GM23338 (cell line): ENCODE measurements around the gene MARCHF3. TPM values are rescaled to one million over a fixed set of nuclear protein-coding genes. Genes with fewer than 3 reads are reported as not detected.

Experiments used
- ATAC-seq: fragments of 200-7000 bp; cut with Tn5 transposase; 3 replicates; pipeline ENCODE4 v1.9.1; 2020
- DNase-seq: peaks from one replicate; pipeline ENCODE4 v3.0.0-alpha.2; 2015; ENCODE audit warnings: low spot score
- H2AFZ ChIP-seq: fragments of 200-600 bp; sonication (generic); 2 replicates; pipeline ENCODE4 v1.8.0; 2016; ENCODE audit warnings: antibody characterized with exemption, mild to moderate bottlenecking, moderate library complexity
- H3F3A ChIP-seq: fragments of 200-600 bp; sonication (generic); replicated peaks from 2 replicates; pipeline ENCODE4 v1.8.0; 2017; ENCODE audit warnings: antibody characterized with exemption, mixed run types, low read depth
- H3K27ac ChIP-seq: fragments of 200-600 bp; sonication (generic); 2 replicates; pipeline ENCODE4 v1.6.1; 2016; ENCODE audit warnings: low read depth
- H3K27me3 ChIP-seq: fragments of 200-600 bp; sonication (generic); 2 replicates; pipeline ENCODE4 v1.8.0; 2016; ENCODE audit warnings: mild to moderate bottlenecking, mixed run types, moderate library complexity; ENCODE audit not compliant: insufficient read depth
- H3K36me3 ChIP-seq: fragments of 200-600 bp; sonication (generic); 2 replicates; pipeline ENCODE4 v1.8.0; 2016; ENCODE audit warnings: mild to moderate bottlenecking; ENCODE audit not compliant: insufficient read depth
- H3K4me1 ChIP-seq: fragments of 200-600 bp; sonication (generic); 2 replicates; pipeline ENCODE4 v1.8.0; 2016; ENCODE audit warnings: mild to moderate bottlenecking, moderate library complexity; ENCODE audit not compliant: insufficient read depth
- H3K4me2 ChIP-seq: fragments of 200-600 bp; sonication (generic); 2 replicates; pipeline ENCODE4 v1.7.1; 2017; ENCODE audit warnings: mixed run types
- H3K4me3 ChIP-seq: fragments of 200-600 bp; sonication (generic); 2 replicates; pipeline ENCODE4 v1.6.1; 2016; ENCODE audit warnings: mixed run types
- H3K79me2 ChIP-seq: fragments of 200-600 bp; sonication (generic); replicated peaks from 2 replicates; pipeline ENCODE4 v1.8.0; 2017; ENCODE audit warnings: mild to moderate bottlenecking; ENCODE audit not compliant: insufficient read depth
- H3K9me2 ChIP-seq: fragments of 200-600 bp; sonication (generic); 2 replicates; pipeline ENCODE4 v1.8.0; 2017; ENCODE audit not compliant: insufficient read depth
- H4K20me1 ChIP-seq: fragments of 200-600 bp; sonication (generic); replicated peaks from 2 replicates; pipeline ENCODE4 v1.8.0; 2017; ENCODE audit warnings: mild to moderate bottlenecking; ENCODE audit not compliant: insufficient read depth
- H3K27ac Mint-ChIP-seq: 2 replicates; pipeline ENCODE4 v1.8.0; 2020; ENCODE audit warnings: inconsistent platforms, mild to moderate bottlenecking, moderate library complexity, mixed read lengths
- H3K27me3 Mint-ChIP-seq: 3 replicates; pipeline ENCODE4 v1.8.0; 2022; ENCODE audit warnings: low read depth, mild to moderate bottlenecking, moderate library complexity, mixed read lengths, inconsistent platforms; ENCODE audit not compliant: insufficient read depth, poor library complexity
- H3K36me3 Mint-ChIP-seq: 3 replicates; pipeline ENCODE4 v1.8.0; 2021; ENCODE audit warnings: low read depth, mild to moderate bottlenecking, inconsistent platforms, moderate library complexity, mixed read lengths
- H3K4me1 Mint-ChIP-seq: 3 replicates; pipeline ENCODE4 v1.8.0; 2020; ENCODE audit warnings: mild to moderate bottlenecking, inconsistent platforms, mixed read lengths
- H3K4me3 Mint-ChIP-seq: 3 replicates; pipeline ENCODE4 v1.8.0; 2021; ENCODE audit warnings: moderate library complexity, mild to moderate bottlenecking, inconsistent platforms, mixed read lengths
- H3K9me3 Mint-ChIP-seq: 3 replicates; pipeline ENCODE4 v1.8.0; 2020; ENCODE audit warnings: moderate library complexity, mild to moderate bottlenecking, inconsistent platforms, mixed read lengths
- EZH2 ChIP-seq: fragments of 200-600 bp; sonication (generic); IDR thresholded peaks from one replicate; pipeline ENCODE4 v1.8.0; 2017; ENCODE audit warnings: antibody characterized with exemption, mild to moderate bottlenecking, low read depth; ENCODE audit not compliant: unreplicated experiment
- EZH2phosphoT487 ChIP-seq: fragments of 200-600 bp; sonication (generic); IDR thresholded peaks from one replicate; pipeline ENCODE4 v1.8.1; 2018; ENCODE audit warnings: antibody characterized with exemption; ENCODE audit not compliant: unreplicated experiment
- JUNB ChIP-seq: IDR thresholded peaks from one replicate; pipeline ENCODE4 v1.6.1; 2016; ENCODE audit warnings: antibody characterized with exemption; ENCODE audit not compliant: unreplicated experiment
- NANOG ChIP-seq: IDR thresholded peaks from 2 replicates; pipeline ENCODE4 v1.6.1; 2016; ENCODE audit warnings: antibody characterized with exemption, borderline replicate concordance
- POLR2AphosphoS5 ChIP-seq: IDR thresholded peaks from 2 replicates; pipeline ENCODE4 v1.6.1; 2016; ENCODE audit warnings: antibody characterized with exemption, low read depth
- STAT1 ChIP-seq: IDR thresholded peaks from one replicate; pipeline ENCODE4 v1.6.1; 2016; ENCODE audit warnings: antibody characterized with exemption; ENCODE audit not compliant: unreplicated experiment
- ZNF331 ChIP-seq: fragments of 250-450 bp; sonication (Bioruptor Pico); IDR thresholded peaks from 2 replicates; pipeline ENCODE4 v1.5.0; 2020; ENCODE audit warnings: low read depth, mild to moderate bottlenecking, moderate library complexity
- ZNF462 ChIP-seq: fragments of 250-450 bp; sonication (Bioruptor Pico); IDR thresholded peaks from 2 replicates; pipeline ENCODE4 v1.5.0; 2020; ENCODE audit warnings: mild to moderate bottlenecking, moderate library complexity
- polyA plus RNA-seq: library from polyadenylated mRNA; unstranded; fragments of >200 nt; fragmentation: Nextera tagmentation; extraction: Ambion mirVana; gene quantifications from 2 replicates; pipeline ENCODE4 v1.2.1, GENCODE V29; 2016
- total RNA-seq: library from RNA; depleted of rRNA; stranded (reverse); fragments of >200 nt; shearing (Covaris generic); gene quantifications from 2 replicates; pipeline ENCODE4 v1.2.3, GENCODE V29; 2014

The MARCHF3 gene
- total and polyA plus RNA-seq, 2 experiments from 2014 or later, result 7.0 to 12.7 TPM

- peaks cover 34% of the 10 kb centered on the region for H3K4me1 ChIP-seq
- no peaks in the 10 kb centered on the region for H3K79me2 ChIP-seq
- no peak overlapping the region for H3K27ac ChIP-seq
- Mint-ChIP-seq H3K4me1 (peaks cover 50% of the 10 kb centered on the region), H3K36me3 (peaks cover 12% of the 10 kb centered on the region), H3K27ac (no peak overlapping the region), H3K27me3 (peaks cover 5% of the 10 kb centered on the region), H3K9me3 (no peaks in the 10 kb centered on the region), H3K4me3 (no peak overlapping the region)
- H3K27me3 ChIP-seq, result no peaks in the 10 kb centered on the region
- H3K4me2 ChIP-seq, result no peak overlapping the region
- H3K9me2 ChIP-seq, result 0 out of 2 replicates have a peak, but pooled peaks cover 3% of the 10 kb centered on the region
- ATAC-seq (no peak), DNase-seq (no peak)
- no peaks in the 10 kb centered on the region for H3K36me3 ChIP-seq
- H3F3A ChIP-seq, result peaks cover 5% of the 10 kb centered on the region; the same call in 1 of the 2 replicates
- H4K20me1 ChIP-seq, result no peaks in the 10 kb centered on the region
- H2AFZ ChIP-seq, result no peak overlapping the region
- TF ChIP-seq STAT1 (no peak), POLR2AphosphoS5 (no peak), JUNB (no peak), EZH2 (no peak), ZNF462 (no peak), NANOG (no peak)
- no peak overlapping the region for H3K4me3 ChIP-seq
Measured at GRCh38 chr5:126871441-126871840, 158.9 kb downstream of the MARCHF3 start.

- Histone ChIP-seq H3K36me3 (no peaks in the 10 kb centered on the region), H3K4me1 (peaks cover 21% of the 10 kb centered on the region), H4K20me1 (no peaks in the 10 kb centered on the region), H3K27ac (no peak overlapping the region), H3K4me2 (peak overlapping the region; percentile 71), H2AFZ (peak overlapping the region; percentile 35; the same call in 1 of the 2 replicates), H3K27me3 (no peaks in the 10 kb centered on the region), H3K79me2 (no peaks in the 10 kb centered on the region), H3K9me2 (0 out of 2 replicates have a peak, but pooled peaks cover 3% of the 10 kb centered on the region), H3F3A (peaks cover 5% of the 10 kb centered on the region; the same call in 1 of the 2 replicates), H3K4me3 (peak overlapping the region; percentile 44)
- H3K27me3 Mint-ChIP-seq, result peaks cover 1% of the 10 kb centered on the region
- H3K9me3 Mint-ChIP-seq, result no peaks in the 10 kb centered on the region
- peaks cover 9% of the 10 kb centered on the region for H3K36me3 Mint-ChIP-seq
- ATAC-seq, result peak; percentile 95
- peak overlapping the region; percentile 14 for H3K27ac Mint-ChIP-seq
- H3K4me1 Mint-ChIP-seq, result peaks cover 34% of the 10 kb centered on the region
- TF ChIP-seq STAT1 (no peak), NANOG (no peak), POLR2AphosphoS5 (peak; percentile 53), JUNB (no peak), EZH2phosphoT487 (no peak), ZNF331 (CRISPR knock-in tag) (no peak)
- peak; percentile 79 for DNase-seq
- peak overlapping the region; percentile 71 for H3K4me3 Mint-ChIP-seq
Measured at GRCh38 chr5:126869005-126869451, 161.3 kb downstream of the MARCHF3 start.
